ENCODE data around the gene PISD.

PISD gene

GRCh38 chr22:31616315-31616980 lies 45.6 kb downstream of the PISD start:
- no peak for TF ChIP-seq CTCF (IDR thresholded peaks at IDR 0.05; ENCODE audit: low read depth, low read length)
- H3K4me3 ChIP-seq (ENCODE audit: low read depth, low read length) = no peak overlapping the region

GRCh38 chr22:31615940-31616314 lies 46.1 kb downstream of the PISD start:
- no peak overlapping the region for H3K4me3 ChIP-seq (ENCODE audit: low read depth, low read length)
- no peak for TF ChIP-seq CTCF (IDR thresholded peaks at IDR 0.05; ENCODE audit: low read depth, low read length)

- no peak for TF ChIP-seq CTCF (IDR thresholded peaks at IDR 0.05; ENCODE audit: low read depth, low read length)
Measured at GRCh38 chr22:31615491-31615860, 46.5 kb downstream of the PISD start.

GRCh38 chr22:31614781-31615490 lies 47.1 kb downstream of the PISD start:
- no peak overlapping the region for H3K4me3 ChIP-seq (ENCODE audit: low read depth, low read length)
- no peak for TF ChIP-seq CTCF (IDR thresholded peaks at IDR 0.05; ENCODE audit: low read depth, low read length)

More at GRCh38 chr22:31615491-31615860, 46.5 kb downstream of the PISD start:
- no peak overlapping the region for H3K4me3 ChIP-seq (ENCODE audit: low read depth, low read length)

GRCh38 chr22:31613904-31614296 lies 48.1 kb downstream of the PISD start:
- H3K4me3 ChIP-seq (ENCODE audit: low read depth, low read length) = no peak overlapping the region
- TF ChIP-seq CTCF (IDR thresholded peaks at IDR 0.05; ENCODE audit: low read depth, low read length) = no peak

- no peak overlapping the region for H3K4me3 ChIP-seq (ENCODE audit: low read depth, low read length)
Measured at GRCh38 chr22:31613286-31613903, 48.6 kb downstream of the PISD start.

More at GRCh38 chr22:31613286-31613903, 48.6 kb downstream of the PISD start:
- no peak for TF ChIP-seq CTCF (IDR thresholded peaks at IDR 0.05; ENCODE audit: low read depth, low read length)
